ENCODE data around the gene ZNF492.
"Not testable (repeated sequence)": the region's sequence is repeated elsewhere in the genome, so short reads cannot be mapped to it uniquely, and the experiment has no call there.

The ZNF492 gene

DNA sequence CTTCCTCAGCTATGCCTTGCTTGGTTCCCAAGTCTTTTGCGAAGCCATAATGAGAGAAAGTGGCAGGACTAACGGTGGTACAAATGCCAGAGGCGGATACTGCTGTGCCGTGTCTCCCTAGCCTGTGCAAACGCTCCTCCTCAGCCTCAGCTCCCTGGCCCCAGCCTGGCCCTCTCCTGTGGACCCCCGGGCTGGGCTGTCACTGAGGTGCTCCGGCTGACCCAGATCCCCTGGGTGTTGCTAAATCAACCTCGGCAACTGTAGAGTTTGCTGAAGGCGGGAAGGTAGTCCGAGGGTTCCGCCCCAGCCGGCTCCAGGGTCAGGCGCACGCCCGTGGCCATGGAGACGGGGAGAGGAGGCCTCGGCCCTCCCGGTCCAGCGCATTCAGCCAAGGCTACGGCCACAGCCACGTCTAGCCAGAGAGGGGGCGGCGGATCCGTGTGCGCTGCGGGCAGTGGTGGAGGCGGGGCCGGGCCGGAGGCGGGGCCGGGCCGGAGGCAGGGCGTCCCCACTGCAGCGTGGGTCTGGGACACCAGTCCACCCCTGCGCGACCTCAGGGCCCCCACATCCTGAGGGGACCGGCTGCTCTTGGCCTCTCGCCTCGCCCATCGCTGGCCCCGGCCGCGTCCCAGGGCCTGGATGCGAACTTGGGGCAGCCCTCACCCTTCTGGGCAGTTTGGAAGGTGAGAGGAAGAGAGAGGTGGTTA lies 16.4 kb upstream of the ZNF492 start:
- DNase-seq, result no peak

GRCh38 chr19:22619371-22619770 lies 14.8 kb upstream of the ZNF492 start:
- DNase-seq, result no peak

GRCh38 chr19:22619932-22620331 lies 14.2 kb upstream of the ZNF492 start:
- DNase-seq, result no peak

- DNase-seq, result no peak
Observed at GRCh38 chr19:22620401-22620800, 13.7 kb upstream of the ZNF492 start.

- no peak for DNase-seq
Observed at GRCh38 chr19:22620912-22621311, 13.2 kb upstream of the ZNF492 start.

DNA sequence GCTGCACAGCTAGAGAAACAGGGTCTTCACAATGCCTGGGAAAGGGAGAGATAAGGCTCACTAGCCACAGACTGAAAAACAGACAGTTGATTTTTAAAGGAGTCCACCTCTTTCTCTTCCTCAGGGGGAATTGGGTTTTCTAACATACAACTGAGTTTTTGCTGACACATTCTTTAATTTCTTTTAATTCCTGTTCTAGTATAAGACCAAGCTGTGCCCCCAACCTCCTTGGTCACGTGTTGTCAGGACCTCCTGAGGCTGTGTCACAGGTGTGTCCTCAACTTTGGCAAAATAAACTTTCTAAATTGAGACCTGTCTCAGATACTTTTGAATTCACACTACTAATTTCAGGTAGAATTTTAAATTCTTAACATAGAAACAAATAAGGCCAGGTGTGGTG lies 12.1 kb upstream of the ZNF492 start:
- DNase-seq, result no peak

GRCh38 chr19:22622901-22623840 lies 11.0 kb upstream of the ZNF492 start:
- DNase-seq, result no peak

GRCh38 chr19:22623841-22624221 lies 10.3 kb upstream of the ZNF492 start:
- no peak for DNase-seq

GRCh38 chr19:22625266-22626035 lies 8.7 kb upstream of the ZNF492 start:
- no peak for DNase-seq

DNA sequence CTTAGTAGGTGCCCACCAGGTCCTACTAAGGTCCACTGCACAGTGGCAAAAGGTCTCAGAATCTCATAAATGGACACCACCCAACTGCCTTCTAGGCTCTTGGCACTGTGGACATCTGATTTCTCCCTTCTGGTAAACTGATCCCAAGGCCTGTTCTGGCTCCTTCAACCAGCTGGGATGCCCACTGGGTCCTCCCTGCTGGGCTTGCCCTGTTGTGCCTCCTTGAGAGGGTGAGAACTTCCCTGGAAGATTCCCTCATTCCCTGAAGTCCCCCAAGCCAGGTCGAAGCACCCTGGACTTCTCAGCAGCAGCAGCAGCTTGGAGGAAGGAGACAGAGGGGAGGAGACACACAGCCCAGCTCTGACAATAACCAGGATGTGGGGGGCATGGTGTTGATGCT lies 6.6 kb upstream of the ZNF492 start:
- no peak for DNase-seq

DNA sequence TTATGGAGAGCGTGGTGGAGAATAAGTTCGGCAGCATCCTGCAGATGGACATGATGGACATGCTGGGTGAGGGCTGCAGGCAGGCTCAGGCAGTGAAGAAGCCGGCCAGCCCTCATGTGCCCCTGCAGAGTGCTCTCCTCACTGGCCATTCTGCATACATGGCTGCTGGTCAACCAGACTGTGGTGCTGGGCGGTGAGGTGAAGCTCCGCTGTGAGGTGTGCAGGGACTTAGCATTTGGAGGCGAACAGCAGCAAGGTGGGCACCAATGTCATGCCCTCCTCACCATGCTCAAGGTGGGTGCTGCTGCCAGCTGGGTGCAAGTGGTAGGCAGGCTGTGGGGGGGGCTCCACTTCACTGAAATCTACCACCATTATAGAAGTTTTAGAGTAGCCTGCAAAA lies 5.7 kb upstream of the ZNF492 start:
- no peak for DNase-seq

- no peak for DNase-seq
Observed at GRCh38 chr19:22634450-22634827, 315 bp downstream of the ZNF492 start.

- not testable (repeated sequence) for DNase-seq
Observed at GRCh38 chr19:22685493-22685892, 51.4 kb downstream of the ZNF492 start.

DNA sequence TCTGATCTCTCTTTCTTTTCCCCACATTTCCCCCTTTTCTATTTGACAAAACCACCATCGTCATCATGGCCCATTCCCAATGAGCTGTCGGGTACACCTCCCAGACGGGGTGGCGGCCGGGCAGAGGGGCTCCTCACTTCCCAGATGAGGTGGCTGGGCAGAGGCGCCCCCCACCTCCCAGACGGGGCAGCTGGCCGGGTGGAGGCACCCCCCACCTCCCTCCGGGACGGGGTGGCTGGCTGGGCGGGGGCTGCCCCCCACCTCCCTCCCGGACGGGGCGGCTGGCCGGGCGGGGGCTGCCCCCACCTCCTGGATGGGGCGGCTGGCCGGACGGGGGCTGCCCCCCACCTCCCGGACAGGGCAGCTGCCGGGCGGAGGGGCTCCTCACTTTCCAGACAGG lies 68.5 kb downstream of the ZNF492 start:
- not testable (repeated sequence) for DNase-seq

DNA sequence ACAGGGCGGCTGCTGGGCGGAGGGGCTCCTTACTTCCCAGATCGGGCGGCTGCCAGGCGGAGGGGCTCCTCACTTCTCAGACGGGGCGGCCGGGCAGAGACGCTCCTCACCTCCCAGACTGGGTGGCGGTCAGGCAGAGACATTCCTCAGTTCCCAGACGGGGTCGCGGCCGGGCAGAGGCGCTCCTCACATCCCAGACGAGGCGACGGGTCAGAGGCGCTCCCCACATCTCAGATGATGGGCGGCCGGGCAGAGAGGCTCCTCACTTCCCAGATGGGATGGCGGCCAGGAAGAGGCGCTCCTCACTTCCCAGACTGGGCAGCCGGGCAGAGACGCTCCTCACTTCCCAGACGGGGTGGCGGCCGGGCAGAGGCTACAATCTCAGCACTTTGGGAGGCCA lies 69.0 kb downstream of the ZNF492 start:
- not testable (repeated sequence) for DNase-seq

DNA sequence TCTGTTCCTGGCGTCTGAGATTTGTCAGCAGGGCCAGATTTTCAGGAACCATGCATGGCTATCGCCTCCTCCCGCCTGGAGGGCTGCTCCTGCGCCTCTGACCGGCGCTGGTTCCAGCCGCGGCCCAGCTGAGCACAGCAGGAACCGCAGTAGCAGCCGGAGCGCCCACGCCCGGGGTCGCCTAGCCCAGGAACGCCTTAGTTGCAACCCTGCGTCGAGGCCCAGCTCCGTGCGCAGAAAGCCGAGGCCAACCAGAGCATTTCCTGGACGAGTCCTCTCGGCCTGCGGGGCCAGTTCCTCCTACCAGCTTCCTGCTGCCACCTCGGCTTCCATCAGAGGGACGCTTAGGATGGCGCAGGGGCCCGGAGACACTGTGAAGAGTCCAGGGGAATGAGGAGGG lies 74.9 kb downstream of the ZNF492 start:
- DNase-seq, result no peak
